GM12878 (cell line): Measurements from ENCODE around the gene PARP11. TPM values are rescaled to one million over a fixed set of nuclear protein-coding genes. Genes with fewer than 3 reads are reported as not detected.
A peak's percentile ranks its signal among the peaks of the same experiment; 100 is the strongest.

Experiments
- ATAC-seq: fragments of 200-7000 bp; cut with Tn5 transposase; 3 replicates; pipeline ENCODE4 v1.9.1; 2020; ENCODE audit warnings: mild to moderate bottlenecking, moderate library complexity
- BruUV-seq: library from RNA; stranded (reverse); fragments of 400-500 nt; replicated peaks from 2 replicates; lab custom pipeline; 2021; lab: Mats Ljungman, UMichigan
- CTCF ChIA-PET: fragments of 300-600 bp; sonication (Branson Sonifier 250); formaldehyde crosslinking; extraction: SDS; loops from one replicate; lab custom pipeline; 2021; ENCODE audit warnings: inconsistent platforms; lab: Yijun Ruan, JAX
- POLR2A ChIA-PET: fragments of 350-600 bp; formaldehyde crosslinking; extraction: SDS; loops from one replicate; lab custom pipeline; 2021; ENCODE audit warnings: inconsistent platforms; lab: Charles Lee
- RAD21 ChIA-PET: fragments of 300-600 bp; sonication (Branson Sonifier 250); formaldehyde crosslinking; loops from one replicate; lab custom pipeline; 2023; ENCODE audit warnings: antibody characterized with exemption; ENCODE audit not compliant: unreplicated experiment; lab: Charles Lee
- SMC1A ChIA-PET: fragments of 300-600 bp; sonication (Branson Sonifier 250); formaldehyde crosslinking; loops from one replicate; lab custom pipeline; 2023; ENCODE audit not compliant: unreplicated experiment, uncharacterized antibody; lab: Charles Lee
- DNase-seq: peaks from one replicate; pipeline ENCODE4 v3.0.0-alpha.2; 2011; ENCODE audit warnings: low read depth, low spot score
- FAIRE-seq: peaks from 3 replicates; lab custom pipeline; 2011; peaks lifted over from hg19 to GRCh38; lab: Jason Lieb, UNC
- H2AFZ ChIP-seq: 2 replicates; pipeline ENCODE4 v1.6.0; 2011; ENCODE audit warnings: low read depth, low read length, control low read depth; ENCODE audit not compliant: control insufficient read depth
- H3K27ac ChIP-seq: 2 replicates; pipeline ENCODE4 v1.5.1; 2011; ENCODE audit warnings: control low read depth; ENCODE audit not compliant: control insufficient read depth, insufficient read depth
- H3K27me3 ChIP-seq, 2 experiments: replicated peaks in 1 of 2; 2 replicates each; pipeline versions ENCODE4 v1.6.0 to v1.6.1; 2011; ENCODE audit warnings: low read length in 1 of 2; ENCODE audit not compliant: control insufficient read depth in 2 of 2, insufficient read depth in 2 of 2
- H3K36me3 ChIP-seq, 2 experiments: 2 replicates each; pipeline ENCODE4 v1.5.1; 2011; ENCODE audit warnings: low read length in 1 of 2; ENCODE audit not compliant: control insufficient read depth in 2 of 2, insufficient read depth in 2 of 2
- H3K4me1 ChIP-seq: 2 replicates; pipeline ENCODE4 v1.6.1; 2011; ENCODE audit warnings: mild to moderate bottlenecking, low read length, moderate library complexity, mixed read lengths; ENCODE audit not compliant: control insufficient read depth, insufficient read depth
- H3K4me2 ChIP-seq: 2 replicates; pipeline ENCODE4 v1.6.0; 2011; ENCODE audit warnings: control low read depth; ENCODE audit not compliant: control insufficient read depth, insufficient read depth
- H3K4me3 ChIP-seq: fragments of 200-600 bp; sonication (generic); 2 replicates; pipeline ENCODE4 v1.5.1; 2016
- H3K79me2 ChIP-seq: 2 replicates; pipeline ENCODE4 v1.6.0; 2011; ENCODE audit warnings: low read length; ENCODE audit not compliant: control insufficient read depth, insufficient read depth
- H3K9ac ChIP-seq: 2 replicates; pipeline ENCODE4 v1.8.0; 2011; ENCODE audit warnings: low read length, control low read depth, mixed read lengths; ENCODE audit not compliant: control insufficient read depth, insufficient read depth
- H3K9me3 ChIP-seq: replicated peaks from 3 replicates; pipeline ENCODE4 v1.5.1; 2011; ENCODE audit warnings: mild to moderate bottlenecking, low read length; ENCODE audit not compliant: control insufficient read depth, insufficient read depth
- H4K20me1 ChIP-seq: 2 replicates; pipeline ENCODE4 v1.6.0; 2011; ENCODE audit not compliant: control insufficient read depth, insufficient read depth
- BCL11A ChIP-seq: IDR thresholded peaks from 2 replicates; pipeline ENCODE4 v1.6.1; 2011; ENCODE audit warnings: low read depth, low read length
- IKZF1 ChIP-seq: fragments of 450-650 bp; conservative IDR thresholded peaks from 2 replicates; pipeline ENCODE4 v1.6.1; 2017; ENCODE audit warnings: antibody characterized with exemption, mild to moderate bottlenecking
- MTA2 ChIP-seq: fragments of 450-650 bp; IDR thresholded peaks from 2 replicates; pipeline ENCODE4 v1.6.1; 2016; ENCODE audit warnings: low read depth, mild to moderate bottlenecking, moderate library complexity
- NKRF ChIP-seq: fragments of 450-650 bp; conservative IDR thresholded peaks from 2 replicates; pipeline ENCODE4 v1.6.1; 2017; ENCODE audit warnings: mild to moderate bottlenecking, moderate library complexity
- STAT1 ChIP-seq: fragments of 450-650 bp; conservative IDR thresholded peaks from 2 replicates; pipeline ENCODE4 v1.6.1; 2014; ENCODE audit warnings: antibody characterized with exemption, mild to moderate bottlenecking
- YBX1 ChIP-seq: fragments of 450-650 bp; IDR thresholded peaks from 2 replicates; pipeline ENCODE4 v1.6.1; 2016; ENCODE audit warnings: antibody characterized with exemption
- WGBS: methylation state at CpG from one replicate; pipeline ENCODE4 v1.1.6; 2016; ENCODE audit warnings: low lambda C conversion rate; ENCODE audit not compliant: insufficient replicate concordance, insufficient coverage; ENCODE audit errors: missing lambda C conversion rate; 5-methylcytosine and 5-hydroxymethylcytosine counted together
- in situ Hi-C: fragments of 300-500 bp; cut with MboI; formaldehyde crosslinking; loops from 9 replicates; pipeline ENCODE4 v1.14.3; 2018; ENCODE audit warnings: mixed read lengths
- intact Hi-C: fragments of 100-400 bp; cut with micrococcal nuclease; formaldehyde crosslinking; loops from one replicate; pipeline ENCODE4 v1.14.2; 2022; ENCODE audit not compliant: unreplicated experiment
- polyA plus RNA-seq, 11 experiments: library from polyadenylated mRNA; depleted of rRNA in 4 of 11; unstranded in 6 of 11; stranded (reverse) in 5 of 11; fragments of >200 nt; fragmentation: Nextera tagmentation in 4 of 11; fragmentation: Illumina TruSeq in 1 of 11; extraction: Ambion mirVana in 4 of 11; extraction: Trizol in 1 of 11; gene quantifications; 1 replicate in 1 of 11; 2 replicates in 10 of 11; pipeline versions ENCODE4 v1.2.1 to v1.2.3, GENCODE V29; 2011 to 2016; ENCODE audit warnings: inconsistent platforms in 2 of 11, missing spikeins in 2 of 11, low read depth in 1 of 11
- total RNA-seq, 4 experiments: library from RNA; depleted of rRNA in 3 of 4; stranded (reverse); fragments of >200 nt in 3 of 4; fragmentation: Illumina TruSeq in 1 of 4; extraction: Trizol in 1 of 4; gene quantifications; 2 replicates each; pipeline versions ENCODE4 v1.2.1 to v1.2.3, GENCODE V29; 2013 to 2021

The PARP11 gene
- total and polyA plus RNA-seq, 10 of the 15 experiments (the other 5 are each of a cell fraction or from before 2014, with no cell fraction given), result 3.0 to 14.1 (median 6.3) TPM

- WGBS, result 98% methylated on average over 3 of the region's 3 CpGs
- intact Hi-C loops, result no loop called here
- ChIA-PET POLR2A (no interaction called here), CTCF (interaction anchor here (1.1 to 3.0 kb wide), 5 partner anchors 9 to 529 kb away, joined by 3 to 15 read pairs (median 5); no protein-coding TSS in a partner anchor), RAD21 (interaction anchor here (0.8 to 2.1 kb wide), 3 partner anchors 8 to 25 kb away, joined by 3 to 7 read pairs (median 3); no protein-coding TSS in a partner anchor), SMC1A (interaction anchor here (0.8 to 2.0 kb wide), 6 partner anchors 8 to 529 kb away, joined by 3 to 8 read pairs (median 4); no protein-coding TSS in a partner anchor)
- DNase-seq, result no peak
- Histone ChIP-seq H3K4me3 (no peak overlapping the region), H3K27ac (no peak overlapping the region), H3K79me2 (no peaks in the 10 kb centered on the region), H3K27me3 (no peaks in the 10 kb centered on the region), H2AFZ (no peak overlapping the region), H3K4me2 (no peak overlapping the region), H4K20me1 (no peaks in the 10 kb centered on the region), H3K9me3 (no peaks in the 10 kb centered on the region), H3K36me3 (no peaks in the 10 kb centered on the region), H3K4me1 (peaks cover 13% of the 10 kb centered on the region), H3K9ac (no peak overlapping the region)
- no peak for FAIRE-seq
- ATAC-seq, result peak; percentile 65
- TF ChIP-seq STAT1 (no peak), NKRF (no peak), YBX1 (no peak), IKZF1 (0 out of 2 replicates have a peak, but pooled peaks have one; percentile 13), MTA2 (peak; percentile 40; the same call in 1 of the 2 replicates), BCL11A (peak; percentile 27; the same call in 1 of the 2 replicates)
- in situ Hi-C loops, result no loop called here
- no TSS peak for BruUV-seq
These were observed 44.3 kb downstream of the PARP11 start for GRCh38 chr12:3828888-3829287.
